ENCODE results near the gene CATSPER4. TPM values are rescaled to one million over a fixed set of nuclear protein-coding genes. Genes with fewer than 3 reads are reported as not detected.

Gene CATSPER4
- total and polyA plus RNA-seq, 8 donors, result not detected

DNA sequence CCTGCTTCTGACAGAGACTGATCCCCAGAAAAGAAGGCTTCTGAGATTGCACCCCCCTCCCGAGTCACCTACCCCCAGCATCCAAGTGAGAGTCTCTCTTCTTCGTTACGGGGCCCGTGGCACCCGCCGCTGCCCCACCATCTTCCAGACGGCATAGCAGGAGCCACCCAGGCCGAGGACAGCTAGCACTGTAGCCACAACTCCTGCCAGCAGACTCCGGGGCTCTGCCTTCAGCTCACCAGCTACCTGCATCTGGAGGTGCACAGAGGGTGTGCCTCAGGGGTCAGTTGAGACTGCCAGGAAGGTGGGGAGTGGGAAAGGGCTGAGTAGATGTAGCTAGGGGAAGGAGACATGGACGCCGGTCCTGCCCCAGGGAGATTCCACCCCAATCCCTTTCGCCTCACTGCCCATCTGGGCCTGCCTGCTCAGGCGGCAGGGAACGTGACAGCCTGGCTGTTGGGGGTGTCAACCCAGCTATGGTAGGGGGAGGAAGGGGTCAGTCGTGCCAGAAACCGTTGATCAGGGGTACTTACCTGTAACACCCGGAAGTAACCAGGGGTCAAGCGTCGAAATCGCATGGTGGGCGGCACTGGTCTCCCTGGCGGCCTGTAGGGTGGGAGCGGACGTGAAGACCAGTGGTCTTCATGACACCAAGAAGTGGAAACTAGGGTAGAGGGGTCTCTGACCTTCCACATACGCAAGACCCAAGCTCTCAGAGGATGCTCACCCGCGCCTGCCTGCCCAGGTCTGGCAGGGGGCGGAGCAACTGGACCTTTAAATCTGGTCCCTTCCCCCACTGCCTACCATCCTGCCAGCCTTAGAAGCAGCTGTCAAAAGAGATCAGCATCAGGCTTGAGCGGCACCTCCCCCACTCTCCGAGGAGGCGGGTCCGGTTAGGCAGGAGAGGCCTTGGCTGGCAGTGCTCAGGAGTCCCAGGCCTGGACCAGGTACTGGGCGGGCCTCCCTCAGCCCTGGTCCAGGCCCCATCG lies 19.0 kb upstream of the CATSPER4 start, which contains the start of gene ZNF593OS:
TSS of gene ZNF593OS (minus strand) at position 749 of the 989 bp plus-strand sequence. CDS start at position 578, 171 bp downstream.
- Histone ChIP-seq H3K4me1 (peaks cover 12 to 24% (median 22%) of the 10 kb centered on the region in 4 donors), H3K27me3 (no peaks in the 10 kb centered on the region), H3K27ac (peak within 1 kb of the TSS in 2 of 5 donors; percentile 85 to 91), H3K36me3 (peaks cover 0 to 10% (median 5%) of the 10 kb centered on the region in 4 donors), H3K9me3 (no peaks in the 10 kb centered on the region), H3K4me3 (peak within 1 kb of the TSS; percentile 75 to 93 (median 84))
- intact Hi-C loops (cut with DNase I; ENCODE audit: low total_unique reads), result no loop called here
- 91 to 93% (median 92%) methylated on average over 32 to 34 of the region's 34 CpGs for WGBS, 5 donors
- DNase-seq, result no peak
- no peak for TF ChIP-seq EP300 (IDR thresholded peaks at IDR 0.05)
- no peak for TF ChIP-seq POLR2AphosphoS5 (IDR thresholded peaks at IDR 0.05)
- TF ChIP-seq POLR2A (IDR thresholded peaks at IDR 0.05), result no peak
- TF ChIP-seq, protein P1, sequence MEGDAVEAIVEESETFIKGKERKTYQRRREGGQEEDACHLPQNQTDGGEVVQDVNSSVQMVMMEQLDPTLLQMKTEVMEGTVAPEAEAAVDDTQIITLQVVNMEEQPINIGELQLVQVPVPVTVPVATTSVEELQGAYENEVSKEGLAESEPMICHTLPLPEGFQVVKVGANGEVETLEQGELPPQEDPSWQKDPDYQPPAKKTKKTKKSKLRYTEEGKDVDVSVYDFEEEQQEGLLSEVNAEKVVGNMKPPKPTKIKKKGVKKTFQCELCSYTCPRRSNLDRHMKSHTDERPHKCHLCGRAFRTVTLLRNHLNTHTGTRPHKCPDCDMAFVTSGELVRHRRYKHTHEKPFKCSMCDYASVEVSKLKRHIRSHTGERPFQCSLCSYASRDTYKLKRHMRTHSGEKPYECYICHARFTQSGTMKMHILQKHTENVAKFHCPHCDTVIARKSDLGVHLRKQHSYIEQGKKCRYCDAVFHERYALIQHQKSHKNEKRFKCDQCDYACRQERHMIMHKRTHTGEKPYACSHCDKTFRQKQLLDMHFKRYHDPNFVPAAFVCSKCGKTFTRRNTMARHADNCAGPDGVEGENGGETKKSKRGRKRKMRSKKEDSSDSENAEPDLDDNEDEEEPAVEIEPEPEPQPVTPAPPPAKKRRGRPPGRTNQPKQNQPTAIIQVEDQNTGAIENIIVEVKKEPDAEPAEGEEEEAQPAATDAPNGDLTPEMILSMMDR (IDR thresholded peaks at IDR 0.05), result no peak

DNA sequence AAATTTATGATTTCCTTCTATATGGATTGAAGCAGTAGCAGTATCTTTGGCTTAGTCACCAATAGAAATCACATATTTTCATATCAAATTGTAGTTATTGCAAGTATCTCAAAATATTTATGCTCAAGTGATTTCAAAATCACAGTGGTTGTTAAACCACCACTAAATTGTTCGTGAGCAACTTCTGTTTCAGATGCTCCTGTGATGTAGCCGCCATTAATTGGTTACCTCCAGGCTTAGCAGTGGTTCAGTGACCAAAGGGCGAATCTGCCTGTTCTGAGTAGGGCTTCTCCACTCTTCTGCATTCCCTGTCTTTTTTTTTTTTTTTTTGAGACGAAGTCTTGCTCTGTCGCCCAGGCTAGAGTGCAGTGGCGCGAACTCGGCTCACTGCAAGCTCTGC lies 15.1 kb upstream of the CATSPER4 start:
- intact Hi-C loops (cut with DNase I; ENCODE audit: low total_unique reads), result no loop called here
- Histone ChIP-seq H3K27me3 (no peaks in the 10 kb centered on the region), H3K27ac (no peak overlapping the region), H3K4me1 (peaks cover 11 to 24% (median 18%) of the 10 kb centered on the region in 4 donors), H3K36me3 (peaks cover 0 to 14% (median 5%) of the 10 kb centered on the region in 4 donors), H3K9me3 (no peaks in the 10 kb centered on the region), H3K4me3 (no peak overlapping the region)
- no peak for DNase-seq
- 89 to 97% (median 95%) methylated on average over 8 of the region's 8 CpGs for WGBS, 5 donors
- TF ChIP-seq, protein P1 (IDR thresholded peaks at IDR 0.05), result no peak
- no peak for TF ChIP-seq POLR2AphosphoS5 (IDR thresholded peaks at IDR 0.05)
- no peak for TF ChIP-seq POLR2A (IDR thresholded peaks at IDR 0.05)
- TF ChIP-seq EP300 (IDR thresholded peaks at IDR 0.05), result no peak

DNA sequence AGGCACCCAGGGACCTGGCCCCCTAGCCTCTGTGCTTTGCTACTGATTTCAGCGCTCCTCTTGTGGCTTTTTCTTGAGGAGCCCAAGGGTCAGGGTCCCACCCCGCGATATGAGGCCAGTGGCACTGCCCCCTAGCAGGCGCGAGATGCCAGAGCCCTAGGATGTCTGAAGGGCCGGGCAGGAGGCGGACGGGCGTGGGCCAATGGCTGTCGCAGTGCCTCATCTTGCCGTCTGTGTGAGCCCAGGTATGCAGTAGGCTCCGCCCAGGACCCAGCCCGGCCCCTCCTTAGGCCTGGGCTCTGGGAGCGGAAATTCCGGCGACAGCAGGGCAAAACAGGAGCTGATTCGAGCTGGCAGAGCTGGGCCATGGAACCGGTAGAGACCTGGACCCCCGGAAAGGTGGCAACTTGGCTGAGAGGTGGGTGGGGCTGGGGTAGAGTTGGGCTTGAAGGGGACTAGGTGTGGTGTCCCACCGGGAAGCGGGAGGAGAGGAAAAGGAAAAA lies 13.2 kb upstream of the CATSPER4 start, which contains the start of gene CNKSR1:
TSS of gene CNKSR1 (plus strand) at position 310 of the 503 bp plus-strand sequence. CDS start at position 367, 57 bp downstream.
- no peaks in the 10 kb centered on the region for H3K27me3 ChIP-seq
- WGBS, 5 donors, result 19 to 39% (median 22%) methylated on average over 9 to 21 of the region's 21 CpGs
- peak within 1 kb of the TSS; percentile 27 to 48 (median 42) for H3K4me3 ChIP-seq
- peaks cover 0 to 19% (median 17%) of the 10 kb centered on the region in 4 donors for H3K36me3 ChIP-seq
- intact Hi-C loops (cut with DNase I; ENCODE audit: low total_unique reads), result no loop called here
- TF ChIP-seq EP300 (IDR thresholded peaks at IDR 0.05) (no peak), POLR2AphosphoS5 (IDR thresholded peaks at IDR 0.05) (peak in 2 of 3 donors; percentile 54 to 59), POLR2A (IDR thresholded peaks at IDR 0.05) (peak in 1 of 4 donors; percentile 34)
- TF ChIP-seq, protein P1 (IDR thresholded peaks at IDR 0.05), result peak in 1 of 7 experiments; percentile 6
- peak within 1 kb of the TSS; percentile 56 to 77 (median 69) for H3K27ac ChIP-seq
- no peaks in the 10 kb centered on the region for H3K9me3 ChIP-seq
- peak; percentile 87 to 95 for DNase-seq
- H3K4me1 ChIP-seq, result peaks cover 0 to 9% (median 5%) of the 10 kb centered on the region in 4 donors

DNA sequence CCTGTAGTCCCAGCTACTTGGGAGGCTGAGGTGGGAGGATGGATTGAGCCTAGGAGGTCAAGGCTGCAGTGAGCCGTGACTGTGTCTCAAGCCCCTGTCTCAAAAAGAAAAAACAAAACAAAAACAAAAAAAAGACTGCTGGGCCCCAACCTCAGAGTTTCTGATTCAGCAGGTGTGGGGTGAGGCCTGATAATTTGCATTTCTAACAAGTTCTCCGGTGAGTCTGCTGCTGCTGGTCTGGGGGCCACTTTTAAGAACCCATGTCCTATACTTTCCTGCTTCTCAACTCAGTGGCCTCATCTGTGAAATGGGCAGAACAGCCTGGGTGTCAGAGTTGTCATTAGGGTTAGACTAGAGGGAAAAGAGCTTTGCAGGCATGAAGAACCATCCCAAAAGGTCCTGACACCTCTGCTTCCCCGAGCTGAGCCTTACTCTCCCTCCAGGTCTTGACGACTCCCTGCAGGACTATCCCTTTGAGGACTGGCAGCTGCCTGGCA lies 10.3 kb upstream of the CATSPER4 start:
- DNase-seq, result no peak
- no peaks in the 10 kb centered on the region for H3K9me3 ChIP-seq
- peaks cover 0 to 46% (median 43%) of the 10 kb centered on the region in 4 donors for H3K36me3 ChIP-seq
- peaks cover 0 to 9% (median 5%) of the 10 kb centered on the region in 4 donors for H3K4me1 ChIP-seq
- H3K27ac ChIP-seq, result no peak overlapping the region
- TF ChIP-seq, protein P1 (IDR thresholded peaks at IDR 0.05), result no peak
- no peak for TF ChIP-seq EP300 (IDR thresholded peaks at IDR 0.05)
- no peak overlapping the region for H3K4me3 ChIP-seq
- 83 to 88% (median 85%) methylated on average over 4 of the region's 4 CpGs for WGBS, 5 donors
- intact Hi-C loops (cut with DNase I; ENCODE audit: low total_unique reads), result no loop called here
- H3K27me3 ChIP-seq, result no peaks in the 10 kb centered on the region
